Stimulated activated naive B cell treated with anti-CD40 and anti-IgM and Interleukin-4, amounts not matched to agents 10 μg/mL and 1 μg/mL and 100 μg/mL, for 72 hours (primary cell): ENCODE data around the gene CCDC167.
A peak's percentile ranks its signal among the peaks of the same experiment; 100 is the strongest.

Experiments
- ATAC-seq, 2 donors: fragments of 150-1000 bp; cut with Tn5 transposase; replicated peaks; 2 replicates each; pipeline ENCODE4 v1.10.0; 2021; ENCODE audit warnings: moderate library complexity in 1 of 2
- DNase-seq: peaks from one replicate; pipeline ENCODE4 v3.0.0; 2021
- H3K27ac Mint-ChIP-seq: one replicate; pipeline ENCODE4 v1.8.0; 2022; ENCODE audit warnings: mild to moderate bottlenecking, mixed read lengths
- H3K27me3 Mint-ChIP-seq, 2 donors: one replicate each; pipeline ENCODE4 v1.8.0; 2022; ENCODE audit warnings: mixed read lengths in 2 of 2
- H3K36me3 Mint-ChIP-seq, 2 donors: one replicate each; pipeline ENCODE4 v1.8.0; 2022; ENCODE audit warnings: mixed read lengths in 2 of 2, mild to moderate bottlenecking in 1 of 2
- H3K4me1 Mint-ChIP-seq, 2 donors: one replicate each; pipeline ENCODE4 v1.8.0; 2022; ENCODE audit warnings: mixed read lengths in 2 of 2, mild to moderate bottlenecking in 1 of 2
- H3K4me3 Mint-ChIP-seq, 2 donors: one replicate each; pipeline ENCODE4 v1.8.0; 2022; ENCODE audit warnings: mild to moderate bottlenecking in 2 of 2, mixed read lengths in 2 of 2, moderate library complexity in 1 of 2
- H3K9me3 Mint-ChIP-seq, 2 donors: one replicate each; pipeline ENCODE4 v1.8.0; 2022; ENCODE audit warnings: mixed read lengths in 2 of 2, mild to moderate bottlenecking in 1 of 2

The CCDC167 gene

DNA sequence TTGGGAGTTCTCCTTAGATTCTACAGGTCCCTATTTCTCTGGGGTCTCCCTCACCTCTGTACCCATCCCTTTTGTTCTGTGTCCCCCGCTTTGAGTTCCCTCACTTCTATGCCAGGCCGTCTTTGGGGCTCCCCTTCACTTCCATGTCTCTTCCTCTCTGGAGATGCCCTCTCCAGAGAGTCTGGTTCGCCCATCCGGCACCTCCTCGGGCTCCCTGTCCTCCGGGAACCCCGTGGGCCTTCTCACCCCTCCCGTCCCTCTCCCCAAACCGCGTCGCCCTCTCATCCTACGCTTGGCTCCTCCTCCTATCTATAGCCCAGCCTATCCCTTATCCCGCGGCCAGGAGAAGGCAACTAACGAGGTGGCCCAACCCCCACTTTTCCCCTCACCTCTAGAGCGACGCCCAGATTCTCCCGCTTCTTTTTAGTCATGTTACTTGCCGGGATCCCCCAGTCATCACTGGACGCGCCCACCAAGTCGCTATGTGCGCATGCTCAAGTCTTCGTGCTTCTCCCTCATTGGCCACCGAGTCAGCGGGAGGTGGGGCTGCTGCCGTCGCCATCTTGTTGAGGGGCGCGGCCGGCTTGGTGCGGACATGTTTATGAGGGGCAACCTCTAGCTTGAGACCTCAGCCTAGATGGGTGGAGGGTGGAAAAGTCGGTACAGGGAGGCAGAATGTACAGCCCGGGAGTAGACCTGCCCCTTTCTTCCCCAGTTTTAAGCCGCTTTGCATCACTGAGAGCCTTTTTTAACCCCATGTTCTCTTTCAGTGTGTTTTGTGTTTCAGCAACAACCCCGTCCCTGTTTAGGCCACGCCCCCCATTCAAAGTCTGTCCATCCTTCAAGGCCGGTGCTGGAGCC is at the start of gene CCDC167:
Gene CCDC167 (minus strand): TSS at position 461 of the 861 bp plus-strand sequence. CDS start 30 bp downstream, at position 431.
- no peaks in the 10 kb centered on the region for H3K27me3 Mint-ChIP-seq
- H3K4me3 Mint-ChIP-seq, result peak within 1 kb of the TSS; percentile 96 to 98
- H3K9me3 Mint-ChIP-seq, result no peaks in the 10 kb centered on the region
- H3K4me1 Mint-ChIP-seq, result peaks cover 59 to 81% of the 10 kb centered on the region in 2 donors
- H3K36me3 Mint-ChIP-seq, result peaks cover 9 to 21% of the 10 kb centered on the region in 2 donors
- H3K27ac Mint-ChIP-seq, result peak within 1 kb of the TSS; percentile 96
- DNase-seq (peak; percentile 96), ATAC-seq (peak; percentile 89 to 93)

DNA sequence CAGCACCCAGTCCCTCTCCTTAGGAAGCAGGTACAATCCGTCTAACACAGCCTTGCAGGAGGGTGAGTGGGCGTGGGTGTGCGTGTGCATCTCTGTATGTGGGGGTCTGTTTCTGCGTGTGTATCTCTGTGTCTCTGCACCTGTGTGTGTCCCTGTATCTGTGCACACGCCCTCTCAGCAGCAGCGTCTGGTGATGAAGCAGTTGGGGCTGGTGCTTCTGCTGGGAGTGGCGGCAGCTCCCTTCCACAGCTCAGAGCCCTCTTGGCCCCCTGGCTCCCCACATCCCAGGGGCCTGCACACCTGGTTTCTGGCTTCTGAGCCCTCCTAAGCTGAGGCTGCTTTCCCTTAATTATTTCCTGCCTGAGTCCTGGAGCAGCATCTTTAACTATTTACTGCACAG is 49.5 kb upstream of the CCDC167 start:
- Mint-ChIP-seq H3K9me3 (no peaks in the 10 kb centered on the region), H3K36me3 (no peaks in the 10 kb centered on the region), H3K27me3 (no peaks in the 10 kb centered on the region), H3K4me1 (peaks cover 70 to 94% of the 10 kb centered on the region in 2 donors), H3K27ac (peak overlapping the region; percentile 84), H3K4me3 (peak overlapping the region in 1 of 2 donors; percentile 17)
- ATAC-seq, result no peak
- no peak for DNase-seq

DNA sequence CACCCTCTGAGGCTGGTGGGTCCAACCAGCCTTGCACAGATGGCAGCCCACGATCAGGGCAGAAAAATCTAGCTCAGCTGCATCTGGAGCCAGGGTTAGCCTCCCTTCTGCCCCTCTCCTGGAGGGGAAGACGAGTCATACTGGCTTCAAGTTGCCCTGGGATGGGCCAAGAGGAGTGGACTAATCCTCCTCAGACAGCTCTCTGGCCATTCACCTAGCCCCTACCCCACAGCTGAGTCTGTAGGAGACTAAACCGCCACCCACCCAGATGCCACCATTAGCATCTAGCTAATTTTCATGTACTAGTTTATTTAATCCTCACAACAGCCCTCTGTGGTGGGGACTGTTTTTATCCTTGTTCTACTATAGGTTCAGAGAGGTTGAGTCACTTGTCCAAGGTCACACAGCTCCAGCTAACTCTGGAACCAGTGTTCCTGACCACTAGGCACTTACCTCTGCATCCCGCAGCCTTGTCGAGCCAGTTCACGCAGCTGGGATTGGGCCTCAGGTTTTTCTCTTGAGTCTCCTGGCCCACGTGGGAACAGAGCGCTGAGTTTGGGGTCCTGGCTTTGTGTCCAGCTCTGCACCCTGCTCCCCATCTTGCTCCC is 48.5 kb upstream of the CCDC167 start:
- no peak for DNase-seq
- no peaks in the 10 kb centered on the region for H3K36me3 Mint-ChIP-seq
- H3K9me3 Mint-ChIP-seq, result no peaks in the 10 kb centered on the region
- ATAC-seq, result no peak
- no peaks in the 10 kb centered on the region for H3K27me3 Mint-ChIP-seq
- H3K27ac Mint-ChIP-seq, result peak overlapping the region; percentile 84
- no peak overlapping the region for H3K4me3 Mint-ChIP-seq
- H3K4me1 Mint-ChIP-seq, result peaks cover 68 to 85% of the 10 kb centered on the region in 2 donors

DNA sequence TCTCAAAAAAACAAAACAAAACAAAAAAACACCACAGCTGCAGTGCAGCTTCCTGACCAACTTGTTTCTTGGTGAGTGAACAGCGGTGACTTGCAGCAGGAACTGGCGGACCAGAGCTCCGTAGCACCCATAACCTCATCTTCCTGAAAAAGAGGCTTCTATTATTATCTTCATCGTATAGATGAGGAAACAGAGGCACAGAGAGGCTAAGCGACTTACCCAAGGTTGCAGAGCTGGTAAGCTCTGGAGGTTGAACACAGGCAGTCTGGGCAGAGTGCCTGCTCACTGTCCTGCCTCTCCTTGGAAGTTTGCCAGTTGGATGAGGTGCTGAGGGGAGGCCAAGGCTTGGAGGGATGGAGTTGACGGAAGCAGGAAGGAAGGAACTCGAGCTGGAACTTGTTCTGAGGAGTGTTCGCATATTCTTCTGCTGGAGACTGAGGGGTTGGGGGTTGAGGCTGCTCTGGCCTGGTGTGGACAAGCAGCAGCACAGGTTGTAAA is 47.9 kb upstream of the CCDC167 start:
- H3K9me3 Mint-ChIP-seq, result no peaks in the 10 kb centered on the region
- peak overlapping the region; percentile 84 for H3K27ac Mint-ChIP-seq
- DNase-seq, result no peak
- H3K4me3 Mint-ChIP-seq, result peak overlapping the region; percentile 14 to 59
- H3K27me3 Mint-ChIP-seq, result no peaks in the 10 kb centered on the region
- ATAC-seq, result peak; percentile 48 to 59
- no peaks in the 10 kb centered on the region for H3K36me3 Mint-ChIP-seq
- H3K4me1 Mint-ChIP-seq, result peaks cover 64 to 79% of the 10 kb centered on the region in 2 donors

DNA sequence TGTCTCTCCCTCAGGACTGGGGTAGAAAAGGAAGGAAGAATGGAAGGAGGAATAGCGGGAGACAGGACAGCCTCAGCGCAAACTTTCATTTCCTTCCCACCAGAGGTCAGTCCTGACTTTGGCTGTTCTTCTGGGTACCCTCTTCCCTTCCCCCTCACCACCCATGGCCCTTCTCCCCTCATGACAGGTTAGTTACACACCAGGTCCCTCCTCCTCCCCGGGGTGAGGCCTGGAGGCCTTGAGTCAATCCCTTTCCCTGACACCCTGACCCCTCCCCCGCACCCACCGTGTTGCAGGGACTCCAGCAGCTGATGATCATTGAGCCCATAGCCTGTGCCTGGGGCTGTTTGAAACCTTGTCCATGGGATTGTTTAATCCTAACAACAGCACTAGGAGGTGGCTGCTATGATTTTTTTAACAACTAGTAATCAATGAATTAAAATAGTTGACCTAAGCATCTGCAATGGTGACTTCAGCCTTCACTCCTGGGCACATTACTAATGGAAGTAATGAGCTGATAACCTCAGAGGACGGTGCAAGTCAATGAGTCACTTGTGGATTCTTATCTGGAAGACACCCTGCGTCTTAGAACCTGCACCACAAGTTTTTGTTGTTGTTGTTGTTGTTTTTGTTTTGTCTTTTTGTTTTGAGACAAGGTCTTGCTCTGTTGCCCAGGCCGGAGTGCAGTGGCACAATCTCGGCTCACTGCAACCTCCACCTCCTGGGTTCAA is 46.6 kb upstream of the CCDC167 start:
- Mint-ChIP-seq H3K27me3 (no peaks in the 10 kb centered on the region), H3K4me3 (no peak overlapping the region), H3K36me3 (no peaks in the 10 kb centered on the region), H3K27ac (peak overlapping the region; percentile 84), H3K4me1 (peaks cover 60 to 76% of the 10 kb centered on the region in 2 donors), H3K9me3 (no peaks in the 10 kb centered on the region)
- ATAC-seq (no peak), DNase-seq (no peak)

DNA sequence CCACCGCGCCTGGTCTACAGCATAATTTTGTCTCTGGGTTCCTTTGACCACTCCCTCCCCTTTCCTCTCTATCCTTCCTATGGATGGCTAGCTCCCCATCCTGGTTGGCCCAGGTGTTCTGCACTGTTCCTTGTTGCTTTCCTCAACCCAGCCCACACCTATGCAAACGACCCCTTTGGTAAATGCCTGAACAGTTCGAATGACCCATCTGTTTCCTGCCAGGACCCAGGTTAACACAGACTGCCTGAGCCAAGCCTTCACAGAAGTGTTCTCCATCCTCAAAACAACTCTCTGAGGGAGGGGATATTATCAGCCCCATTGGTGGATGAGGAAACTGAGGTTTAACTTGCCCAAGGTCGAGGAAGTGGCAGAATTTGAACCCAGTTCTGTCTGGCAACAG is 44.8 kb upstream of the CCDC167 start:
- ATAC-seq (no peak), DNase-seq (no peak)
- Mint-ChIP-seq H3K27me3 (no peaks in the 10 kb centered on the region), H3K9me3 (no peaks in the 10 kb centered on the region), H3K36me3 (no peaks in the 10 kb centered on the region), H3K4me3 (peak overlapping the region in 1 of 2 donors; percentile 43), H3K27ac (peak overlapping the region; percentile 87), H3K4me1 (peaks cover 55 to 76% of the 10 kb centered on the region in 2 donors)

DNA sequence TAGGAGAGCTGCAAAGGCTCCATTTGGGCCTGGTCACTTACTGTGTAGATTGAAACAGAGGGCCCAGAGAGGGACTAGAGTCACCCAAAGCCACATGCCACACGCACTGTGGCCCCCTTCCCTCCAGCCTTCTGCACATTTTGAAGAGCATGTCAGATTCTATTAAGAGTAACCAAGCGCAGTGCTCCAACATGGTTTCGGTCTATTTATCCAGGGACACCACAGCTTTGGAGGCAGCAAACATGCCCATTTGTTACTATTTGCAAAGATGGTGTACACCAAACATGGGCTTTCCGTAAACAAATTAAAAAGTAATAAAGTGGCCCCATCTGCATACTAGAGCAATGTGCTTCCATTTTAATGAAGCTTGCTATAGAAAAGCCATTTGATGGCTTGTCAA is 43.7 kb upstream of the CCDC167 start:
- Mint-ChIP-seq H3K27ac (no peak overlapping the region), H3K27me3 (no peaks in the 10 kb centered on the region), H3K4me1 (peaks cover 49 to 76% of the 10 kb centered on the region in 2 donors), H3K36me3 (no peaks in the 10 kb centered on the region), H3K4me3 (no peak overlapping the region), H3K9me3 (no peaks in the 10 kb centered on the region)
- DNase-seq, result no peak
- no peak for ATAC-seq

DNA sequence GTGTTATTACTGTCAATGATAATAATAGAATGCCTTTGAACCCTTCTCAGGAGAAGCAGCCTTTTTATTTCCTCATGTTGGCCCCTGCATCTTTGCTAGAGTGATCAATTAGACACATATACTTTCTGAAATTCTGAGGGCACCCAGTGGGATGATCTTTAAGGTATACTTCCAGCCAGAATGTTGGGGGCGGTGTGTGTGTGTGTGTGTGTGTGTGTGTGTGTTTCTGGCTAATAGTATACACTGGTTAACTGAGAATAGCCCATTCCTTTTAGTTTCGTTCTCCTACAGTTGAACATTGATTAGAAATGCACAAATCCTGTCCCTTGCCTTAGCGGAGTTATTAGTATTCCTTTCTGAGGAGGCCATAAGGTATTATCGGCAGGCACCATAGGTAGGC is 41.7 kb upstream of the CCDC167 start:
- no peaks in the 10 kb centered on the region for H3K27me3 Mint-ChIP-seq
- no peak overlapping the region for H3K4me3 Mint-ChIP-seq
- ATAC-seq, result no peak
- peaks cover 50 to 81% of the 10 kb centered on the region in 2 donors for H3K4me1 Mint-ChIP-seq
- no peaks in the 10 kb centered on the region for H3K9me3 Mint-ChIP-seq
- H3K27ac Mint-ChIP-seq, result no peak overlapping the region
- peaks cover 0 to 3% of the 10 kb centered on the region in 2 donors for H3K36me3 Mint-ChIP-seq
- DNase-seq, result no peak

DNA sequence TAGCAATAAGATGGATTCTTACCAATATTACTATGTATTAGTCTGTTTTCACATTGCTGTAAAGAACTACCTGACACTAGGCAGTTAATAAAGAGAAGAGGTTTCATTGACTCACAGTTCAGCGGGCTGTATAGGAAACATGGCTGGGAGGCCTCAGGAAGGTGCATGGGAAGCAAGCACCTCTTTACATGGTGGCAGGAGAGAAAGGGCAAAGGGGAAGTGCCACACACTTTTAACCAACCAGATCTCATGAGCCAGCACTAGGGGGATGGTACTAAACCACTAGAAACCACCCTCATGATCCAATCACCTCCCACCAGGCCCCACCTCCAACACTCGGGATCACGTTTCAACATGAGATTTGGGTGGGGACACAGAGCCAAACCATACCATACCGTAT is 40.7 kb upstream of the CCDC167 start:
- Mint-ChIP-seq H3K27me3 (peaks cover 3 to 4% of the 10 kb centered on the region in 2 donors), H3K36me3 (peaks cover 0 to 3% of the 10 kb centered on the region in 2 donors), H3K27ac (no peak overlapping the region), H3K9me3 (no peaks in the 10 kb centered on the region), H3K4me1 (peaks cover 49 to 82% of the 10 kb centered on the region in 2 donors), H3K4me3 (no peak overlapping the region)
- no peak for ATAC-seq
- DNase-seq, result no peak

DNA sequence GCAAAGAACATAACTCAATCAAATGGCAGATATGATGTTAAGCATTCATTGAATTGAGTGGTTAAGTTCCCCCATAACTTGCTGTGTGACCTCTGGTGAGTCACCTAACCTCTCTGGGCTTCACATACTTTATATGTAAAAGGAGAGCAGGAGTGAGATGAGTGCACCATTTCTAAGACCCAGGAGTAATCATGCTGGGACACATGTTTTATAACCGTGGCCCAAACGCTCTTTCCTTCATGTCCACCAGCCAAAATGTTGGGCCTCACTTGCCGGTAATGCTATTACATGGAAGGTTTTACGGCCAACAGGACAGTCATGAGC is 40.3 kb upstream of the CCDC167 start:
- Mint-ChIP-seq H3K9me3 (no peaks in the 10 kb centered on the region), H3K4me3 (no peak overlapping the region), H3K27ac (no peak overlapping the region), H3K27me3 (peaks cover 4 to 8% of the 10 kb centered on the region in 2 donors), H3K36me3 (peaks cover 0 to 3% of the 10 kb centered on the region in 2 donors), H3K4me1 (peaks cover 47 to 82% of the 10 kb centered on the region in 2 donors)
- ATAC-seq (no peak), DNase-seq (no peak)

DNA sequence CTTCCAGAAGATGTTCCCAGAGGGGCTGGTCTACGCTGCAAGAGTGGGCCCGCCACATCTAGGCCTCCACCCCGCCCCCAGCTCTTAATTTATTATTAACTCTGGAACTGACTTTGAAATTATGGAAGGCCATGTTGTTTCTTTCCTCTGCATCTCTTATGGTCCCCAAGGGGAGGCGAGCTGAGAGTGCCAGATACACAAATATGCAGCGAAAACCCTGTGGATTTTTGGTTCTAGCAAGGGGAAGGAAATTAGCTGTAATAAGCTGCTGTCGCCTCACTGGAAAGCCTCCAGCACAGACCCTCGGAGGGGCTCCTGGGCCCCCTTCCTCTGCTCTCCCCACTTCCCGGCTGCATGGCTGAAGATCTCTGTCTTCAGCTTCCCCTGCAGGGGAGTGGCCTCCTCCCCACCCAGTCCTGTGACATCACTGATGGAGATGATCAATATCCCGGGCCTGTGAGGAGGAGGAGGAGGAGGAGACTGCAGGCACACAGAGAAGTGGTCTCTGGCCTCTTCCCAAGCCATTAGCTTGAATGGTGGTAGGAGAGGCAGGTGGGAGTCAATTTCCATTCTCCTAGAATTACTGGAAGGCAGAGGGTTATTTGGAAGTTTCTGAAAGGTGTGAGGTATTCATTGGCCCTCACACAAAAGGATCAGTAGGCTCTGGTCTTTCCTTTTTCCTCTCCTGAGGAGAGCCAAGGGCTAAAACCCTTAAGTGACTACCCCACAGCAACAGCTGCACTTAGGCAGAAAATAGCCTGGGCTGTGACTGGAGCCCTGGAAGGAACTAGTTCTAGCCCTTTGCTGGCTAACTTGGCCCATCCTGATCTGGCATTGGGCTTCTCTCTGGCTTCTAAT is 39.7 kb upstream of the CCDC167 start:
- Mint-ChIP-seq H3K4me3 (no peak overlapping the region), H3K27ac (peak overlapping the region; percentile 67), H3K27me3 (peaks cover 4 to 14% of the 10 kb centered on the region in 2 donors), H3K9me3 (no peaks in the 10 kb centered on the region), H3K4me1 (peaks cover 41 to 77% of the 10 kb centered on the region in 2 donors), H3K36me3 (peaks cover 0 to 3% of the 10 kb centered on the region in 2 donors)
- DNase-seq, result no peak
- no peak for ATAC-seq

DNA sequence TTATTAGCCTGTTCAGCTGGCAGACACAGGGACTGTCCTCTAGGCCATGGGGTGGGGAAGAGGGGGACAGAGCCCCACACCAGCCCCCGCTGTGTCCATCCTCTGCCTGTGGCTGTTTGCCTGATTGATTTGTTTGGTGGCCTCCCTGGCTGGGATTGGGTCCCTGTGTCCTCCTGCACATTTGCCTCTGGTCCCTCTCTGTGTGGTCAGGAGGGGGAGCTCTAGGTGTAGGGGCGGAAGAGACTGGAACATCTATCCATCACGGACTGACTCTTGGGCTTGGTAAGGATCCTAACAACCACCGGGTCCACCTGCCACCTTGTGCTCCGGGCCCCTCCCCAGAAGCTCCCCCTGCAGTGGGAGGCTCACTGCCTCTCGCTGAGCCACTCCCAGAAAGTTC is 38.4 kb upstream of the CCDC167 start:
- no peaks in the 10 kb centered on the region for H3K9me3 Mint-ChIP-seq
- H3K36me3 Mint-ChIP-seq, result peaks cover 0 to 3% of the 10 kb centered on the region in 2 donors
- H3K27ac Mint-ChIP-seq, result peak overlapping the region; percentile 74
- H3K4me1 Mint-ChIP-seq, result peaks cover 39 to 82% of the 10 kb centered on the region in 2 donors
- peaks cover 9 to 27% of the 10 kb centered on the region in 2 donors for H3K27me3 Mint-ChIP-seq
- H3K4me3 Mint-ChIP-seq, result peak overlapping the region in 1 of 2 donors; percentile 11
- ATAC-seq, result no peak
- no peak for DNase-seq

DNA sequence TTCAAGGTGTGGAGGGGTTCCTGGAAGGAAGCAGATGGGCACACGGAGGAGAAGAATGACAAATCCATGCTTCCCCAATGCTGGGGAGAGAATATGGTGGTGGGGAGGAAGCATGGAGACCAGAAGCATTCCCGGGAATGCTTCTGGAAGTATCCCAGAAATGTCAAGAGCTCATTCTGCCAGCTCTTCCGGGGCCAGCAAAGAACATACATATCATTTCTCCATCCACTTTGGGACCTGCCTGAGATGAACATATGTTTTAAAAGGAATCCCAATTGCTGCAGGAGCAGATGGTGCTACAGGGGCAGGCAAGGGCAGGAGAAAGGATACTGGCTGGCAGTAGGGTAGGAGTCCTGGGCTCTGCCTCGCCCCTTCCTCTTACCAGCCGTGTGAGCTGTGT is 37.9 kb upstream of the CCDC167 start:
- Mint-ChIP-seq H3K9me3 (no peaks in the 10 kb centered on the region), H3K27me3 (peaks cover 14 to 33% of the 10 kb centered on the region in 2 donors), H3K27ac (peak overlapping the region; percentile 44), H3K36me3 (peaks cover 0 to 3% of the 10 kb centered on the region in 2 donors), H3K4me3 (peak overlapping the region; percentile 64 to 90), H3K4me1 (peaks cover 39 to 88% of the 10 kb centered on the region in 2 donors)
- ATAC-seq, result no peak
- no peak for DNase-seq
